ENCODE data around the gene TMPRSS6. TPM values are rescaled to one million over a fixed set of nuclear protein-coding genes. Genes with fewer than 3 reads are reported as not detected.

The TMPRSS6 gene
- total RNA-seq, 6 experiments from 2014 or later = not detected

- peaks cover 3% of the 10 kb centered on the region; the same call in 1 of the 2 replicates for H3K27me3 Mint-ChIP-seq (ENCODE audit: insufficient read depth)
- H3K27ac Mint-ChIP-seq = no peak overlapping the region
- H3K36me3 Mint-ChIP-seq (ENCODE audit: low read depth) = peaks cover 10% of the 10 kb centered on the region; the same call in 1 of the 2 replicates
- H3K4me3 Mint-ChIP-seq = no peak overlapping the region
- peaks cover 7% of the 10 kb centered on the region for H3K4me1 Mint-ChIP-seq (ENCODE audit: low read depth)
- TF ChIP-seq CTCF (IDR thresholded peaks at IDR 0.05) = no peak
- no peaks in the 10 kb centered on the region for H3K9me3 Mint-ChIP-seq
- DNase-seq = no peak
Measured at GRCh38 chr22:37025500-37026070, 83.9 kb downstream of the TMPRSS6 start.

- no peak for TF ChIP-seq CTCF (IDR thresholded peaks at IDR 0.05)
- peaks cover 11% of the 10 kb centered on the region for H3K4me1 Mint-ChIP-seq (ENCODE audit: low read depth)
- no peak overlapping the region for H3K27ac Mint-ChIP-seq
- H3K4me3 Mint-ChIP-seq = no peak overlapping the region
- H3K36me3 Mint-ChIP-seq (ENCODE audit: low read depth) = peaks cover 10% of the 10 kb centered on the region; the same call in 1 of the 2 replicates
- H3K9me3 Mint-ChIP-seq = no peaks in the 10 kb centered on the region
- no peak for DNase-seq
- peaks cover 3% of the 10 kb centered on the region; the same call in 1 of the 2 replicates for H3K27me3 Mint-ChIP-seq (ENCODE audit: insufficient read depth)
Measured at GRCh38 chr22:37024339-37025157, 85.0 kb downstream of the TMPRSS6 start.

GRCh38 chr22:37023743-37024338 lies 85.7 kb downstream of the TMPRSS6 start:
- H3K9me3 Mint-ChIP-seq = no peaks in the 10 kb centered on the region

GRCh38 chr22:37022483-37023337 lies 86.8 kb downstream of the TMPRSS6 start:
- Mint-ChIP-seq H3K27me3 (ENCODE audit: insufficient read depth) (peaks cover 3% of the 10 kb centered on the region; the same call in 1 of the 2 replicates), H3K36me3 (ENCODE audit: low read depth) (peaks cover 10% of the 10 kb centered on the region; the same call in 1 of the 2 replicates), H3K4me1 (ENCODE audit: low read depth) (peaks cover 11% of the 10 kb centered on the region), H3K9me3 (no peaks in the 10 kb centered on the region), H3K4me3 (no peak overlapping the region), H3K27ac (no peak overlapping the region)
- DNase-seq = no peak
- no peak for TF ChIP-seq CTCF (IDR thresholded peaks at IDR 0.05)

More at GRCh38 chr22:37023743-37024338, 85.7 kb downstream of the TMPRSS6 start:
- no peak for DNase-seq
- Mint-ChIP-seq H3K4me1 (ENCODE audit: low read depth) (peaks cover 11% of the 10 kb centered on the region), H3K36me3 (ENCODE audit: low read depth) (peaks cover 10% of the 10 kb centered on the region; the same call in 1 of the 2 replicates), H3K27ac (no peak overlapping the region), H3K4me3 (no peak overlapping the region), H3K27me3 (ENCODE audit: insufficient read depth) (peaks cover 3% of the 10 kb centered on the region; the same call in 1 of the 2 replicates)
- TF ChIP-seq CTCF (IDR thresholded peaks at IDR 0.05) = no peak

All from HFFc6 (cell line).